ENCODE measurements around the gene OR52E8.

OR52E8 gene

GRCh38 chr11:5857590-5857989, at the start of gene OR52E8:
Gene OR52E8, minus strand, starts transcription at chr11:5857690. Its CDS starts 0 bp downstream, at chr11:5857690.
- DNase-seq (ENCODE audit: low spot score): no peak

DNA sequence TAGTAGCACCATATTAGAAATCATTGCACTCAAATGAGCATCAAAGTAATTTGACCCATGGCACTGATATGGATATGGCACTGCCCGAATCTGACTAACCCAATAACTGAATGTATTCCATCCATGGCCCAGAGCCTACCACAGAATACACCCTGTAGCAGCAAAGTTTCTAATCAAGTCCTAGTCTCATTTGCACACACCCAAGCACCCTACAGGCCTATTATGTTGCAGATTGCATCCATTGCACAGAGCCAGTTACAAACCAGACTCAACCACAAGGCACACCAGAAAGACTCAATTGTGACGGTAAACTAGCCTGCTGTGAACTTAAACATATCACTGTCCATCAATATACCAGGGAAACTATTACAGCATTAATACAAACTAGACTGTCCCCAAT, 42.0 kb upstream of the OR52E8 start:
- DNase-seq (ENCODE audit: low spot score): no peak

GRCh38 chr11:5892908-5893307, 35.4 kb upstream of the OR52E8 start, which contains the start of gene OR52E5:
Gene OR52E5, plus strand, starts transcription at chr11:5893208. Its CDS starts 7,569 bp downstream, at chr11:5900777.
- DNase-seq (ENCODE audit: low spot score): no peak

GRCh38 chr11:5891216-5891800, 33.8 kb upstream of the OR52E8 start:
- DNase-seq (ENCODE audit: low spot score): no peak

GRCh38 chr11:5887661-5888060, 30.2 kb upstream of the OR52E8 start:
- DNase-seq (ENCODE audit: low spot score): no peak

DNA sequence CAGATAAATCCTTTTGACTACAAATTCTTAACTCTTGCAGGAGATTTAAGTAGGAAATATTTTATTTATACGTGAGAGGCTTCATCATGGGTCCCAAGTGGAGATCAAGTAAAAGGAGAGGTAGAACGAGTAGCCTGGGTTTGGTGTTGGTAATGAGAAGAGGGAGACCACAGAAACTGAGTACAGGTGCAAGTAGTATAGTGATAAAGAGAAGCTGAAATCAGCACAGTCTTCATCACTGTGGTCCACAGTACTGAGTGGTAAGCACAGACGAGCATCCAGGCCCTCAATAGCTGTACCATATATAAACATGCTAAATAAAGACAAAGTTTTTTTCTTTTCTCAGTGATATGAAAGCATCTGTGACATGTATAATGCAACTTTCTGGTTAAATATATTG, 29.7 kb upstream of the OR52E8 start:
- no peak for DNase-seq (ENCODE audit: low spot score)

DNA sequence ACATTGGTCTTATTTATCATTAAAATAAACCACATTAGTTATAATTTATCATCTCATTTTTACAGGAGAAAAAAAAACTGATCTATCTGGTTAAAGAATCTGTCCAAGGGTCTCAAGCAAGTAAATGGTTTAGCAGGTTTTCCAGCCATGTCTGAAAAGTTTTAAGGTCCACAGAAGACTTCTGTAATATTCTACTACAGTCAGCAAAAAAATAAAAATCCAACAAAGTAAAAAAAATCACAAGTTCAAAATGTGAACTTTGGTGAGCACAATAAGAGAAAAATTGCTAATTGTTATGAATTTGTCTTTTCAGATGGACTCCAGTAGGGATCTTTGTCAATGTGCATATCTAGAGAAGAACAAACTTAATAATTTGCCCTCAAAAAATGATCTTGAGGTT, 24.3 kb upstream of the OR52E8 start:
- DNase-seq (ENCODE audit: low spot score): no peak

DNA sequence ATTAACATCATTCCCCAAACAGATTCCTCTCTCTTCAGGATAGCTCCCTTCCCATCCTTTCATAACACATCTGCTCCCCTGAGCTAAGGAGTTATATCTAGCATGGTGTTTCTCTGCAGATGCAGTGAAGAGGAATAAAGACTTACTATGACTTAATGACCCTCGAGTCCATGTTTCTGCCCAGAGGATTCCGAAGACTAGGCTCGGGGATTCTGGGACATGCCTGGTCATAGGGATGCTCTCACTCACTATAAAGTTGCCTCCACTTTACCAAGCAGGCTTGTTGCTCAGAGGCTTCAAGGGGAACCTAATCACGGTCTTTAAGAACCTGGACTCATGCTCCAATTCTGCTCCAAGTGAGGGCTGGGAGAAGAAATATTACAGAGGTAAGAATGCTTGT, 22.8 kb upstream of the OR52E8 start, which contains the start of gene OR52E4:
Gene OR52E4 (plus strand): TSS at position 301 of the 400 bp plus-strand sequence. CDS start 3,664 bp downstream, outside the sequence.
- no peak for DNase-seq (ENCODE audit: low spot score)

DNA sequence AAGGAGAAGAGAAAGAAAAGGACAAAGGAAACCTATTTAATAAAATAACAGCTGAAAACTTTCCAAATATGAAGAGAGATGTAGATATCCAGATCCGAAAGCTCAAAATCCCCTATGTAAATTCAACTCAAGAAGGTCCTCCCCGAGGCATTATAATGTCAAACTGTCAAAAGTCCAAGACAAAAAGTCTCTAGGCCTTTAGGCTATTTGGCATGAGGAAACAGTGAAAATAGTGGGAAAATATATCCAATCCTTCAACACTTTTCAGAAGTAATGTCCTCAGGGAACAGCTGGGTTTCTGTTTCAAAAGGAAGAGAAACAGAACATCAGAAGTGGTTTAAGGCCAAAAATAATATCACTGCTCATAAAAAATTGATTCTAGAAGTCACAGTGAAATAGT, 21.1 kb upstream of the OR52E8 start:
- DNase-seq (ENCODE audit: low spot score): no peak

- no peak for DNase-seq (ENCODE audit: low spot score)
These were observed 8.3 kb upstream of the OR52E8 start for GRCh38 chr11:5865826-5866225.

- DNase-seq (ENCODE audit: low spot score): no peak
These were observed 6.5 kb downstream of the OR52E8 start for GRCh38 chr11:5851002-5851401.

DNA sequence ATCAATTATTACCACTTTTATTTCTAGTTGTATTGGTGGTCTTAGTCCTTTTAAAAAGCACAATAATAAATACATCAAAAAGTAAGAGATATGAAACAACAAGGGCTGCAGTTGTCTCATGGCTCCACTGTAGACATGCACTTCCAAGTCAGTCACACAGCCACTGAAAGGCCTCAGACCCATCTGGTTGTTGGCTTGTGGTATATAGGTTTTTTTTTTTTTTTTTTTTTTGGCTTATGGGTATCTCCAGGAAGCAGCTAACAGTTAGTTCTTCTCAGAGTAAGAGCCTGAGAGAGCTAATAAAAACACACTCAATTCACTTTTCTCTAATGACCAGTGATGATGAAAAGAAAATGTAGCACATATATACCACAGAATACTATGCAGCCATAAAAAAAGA, 9.8 kb downstream of the OR52E8 start:
- no peak for DNase-seq (ENCODE audit: low spot score)

GRCh38 chr11:5846701-5847100, 10.8 kb downstream of the OR52E8 start:
- no peak for DNase-seq (ENCODE audit: low spot score)

- DNase-seq (ENCODE audit: low spot score): no peak
These were observed 15.7 kb downstream of the OR52E8 start, which contains the start of gene OR52E6 for GRCh38 chr11:5841797-5842196. Gene OR52E6, minus strand, starts transcription at chr11:5841897. Its CDS starts 0 bp downstream, at chr11:5841897.

DNA sequence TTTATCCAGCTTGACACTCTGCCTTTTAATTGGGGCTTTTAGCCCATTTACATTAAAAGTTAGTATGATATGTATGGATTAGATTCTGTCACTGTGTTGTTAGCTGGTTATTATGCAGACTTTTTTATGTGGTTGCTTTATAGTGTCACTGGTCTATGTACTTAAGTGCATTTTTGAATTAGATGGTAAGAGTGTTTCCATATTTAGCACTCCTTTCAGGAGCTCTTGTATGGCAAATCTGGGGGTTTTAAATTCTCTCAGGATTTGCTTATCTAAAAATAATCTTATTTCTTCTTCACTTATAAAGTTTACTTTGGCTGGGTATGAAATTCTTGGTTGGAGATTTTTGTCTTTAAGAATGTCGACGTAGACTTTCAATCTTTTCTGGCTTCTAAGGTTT, 19.8 kb downstream of the OR52E8 start:
- DNase-seq (ENCODE audit: low spot score): no peak

GRCh38 chr11:5833446-5833845, 24.0 kb downstream of the OR52E8 start:
- DNase-seq (ENCODE audit: low spot score): no peak

DNA sequence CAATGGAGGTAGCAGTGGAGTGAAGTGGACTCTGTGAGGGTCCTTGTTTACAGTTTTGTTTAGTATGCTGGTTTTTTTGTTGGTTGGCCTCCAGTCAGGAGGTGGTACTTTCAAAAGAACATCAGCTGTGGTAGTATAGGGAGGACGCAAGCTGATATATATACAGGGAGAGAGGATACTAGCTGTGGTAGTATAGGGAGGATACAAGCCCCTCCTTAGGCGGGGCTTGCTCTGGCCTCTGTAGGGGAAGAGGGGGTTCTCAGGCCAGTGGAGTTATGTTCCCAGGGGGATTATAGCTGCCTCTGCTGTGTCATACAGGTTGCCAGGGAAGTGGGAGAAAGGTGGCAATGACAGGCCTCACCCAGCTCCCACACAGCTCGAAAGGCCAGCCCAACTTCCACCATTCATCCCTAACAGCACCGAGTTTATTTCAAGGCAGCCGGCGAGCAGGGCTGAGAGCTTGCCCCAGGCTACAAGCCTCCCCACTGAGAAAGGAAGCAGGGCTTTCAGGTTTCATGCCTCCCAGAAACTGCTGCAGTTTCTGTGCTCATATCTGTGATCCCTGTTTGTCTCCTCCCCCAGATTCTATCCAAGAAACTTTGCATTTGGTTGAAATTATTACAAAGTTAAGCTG, 26.2 kb downstream of the OR52E8 start:
- DNase-seq (ENCODE audit: low spot score): no peak

DNA sequence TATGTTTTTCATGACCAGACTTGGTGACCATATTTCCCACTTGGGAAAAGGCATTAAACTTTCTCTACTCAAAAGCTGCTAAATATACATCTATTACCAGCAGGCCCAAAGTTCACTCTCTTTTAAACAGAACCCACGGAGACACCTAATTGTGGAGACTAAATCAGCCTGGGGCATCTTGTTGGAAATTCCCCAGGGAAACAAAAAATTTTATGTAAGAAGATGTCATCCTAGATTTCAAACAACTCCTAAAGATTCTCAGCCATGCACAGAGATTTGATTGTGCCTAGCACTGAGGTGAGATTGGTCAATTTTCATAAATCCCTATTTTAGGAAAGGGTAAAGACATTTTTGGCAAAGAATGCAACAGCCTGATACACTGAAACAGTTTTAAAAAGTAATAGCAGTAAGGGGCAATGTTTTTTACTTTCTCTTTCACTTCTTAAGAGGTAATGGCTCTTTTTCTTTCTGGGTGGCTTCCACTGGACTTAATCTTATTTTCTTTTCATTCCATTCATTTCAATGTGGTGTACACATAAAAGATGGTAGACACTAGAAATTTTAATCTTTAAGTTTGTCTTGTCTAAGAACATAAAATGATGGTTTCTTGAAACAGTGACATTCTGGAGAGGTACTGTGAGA, 39.1 kb downstream of the OR52E8 start:
- no peak for DNase-seq (ENCODE audit: low spot score)

- DNase-seq (ENCODE audit: low spot score): no peak
These were observed 42.0 kb downstream of the OR52E8 start for GRCh38 chr11:5815534-5815933.

DNA sequence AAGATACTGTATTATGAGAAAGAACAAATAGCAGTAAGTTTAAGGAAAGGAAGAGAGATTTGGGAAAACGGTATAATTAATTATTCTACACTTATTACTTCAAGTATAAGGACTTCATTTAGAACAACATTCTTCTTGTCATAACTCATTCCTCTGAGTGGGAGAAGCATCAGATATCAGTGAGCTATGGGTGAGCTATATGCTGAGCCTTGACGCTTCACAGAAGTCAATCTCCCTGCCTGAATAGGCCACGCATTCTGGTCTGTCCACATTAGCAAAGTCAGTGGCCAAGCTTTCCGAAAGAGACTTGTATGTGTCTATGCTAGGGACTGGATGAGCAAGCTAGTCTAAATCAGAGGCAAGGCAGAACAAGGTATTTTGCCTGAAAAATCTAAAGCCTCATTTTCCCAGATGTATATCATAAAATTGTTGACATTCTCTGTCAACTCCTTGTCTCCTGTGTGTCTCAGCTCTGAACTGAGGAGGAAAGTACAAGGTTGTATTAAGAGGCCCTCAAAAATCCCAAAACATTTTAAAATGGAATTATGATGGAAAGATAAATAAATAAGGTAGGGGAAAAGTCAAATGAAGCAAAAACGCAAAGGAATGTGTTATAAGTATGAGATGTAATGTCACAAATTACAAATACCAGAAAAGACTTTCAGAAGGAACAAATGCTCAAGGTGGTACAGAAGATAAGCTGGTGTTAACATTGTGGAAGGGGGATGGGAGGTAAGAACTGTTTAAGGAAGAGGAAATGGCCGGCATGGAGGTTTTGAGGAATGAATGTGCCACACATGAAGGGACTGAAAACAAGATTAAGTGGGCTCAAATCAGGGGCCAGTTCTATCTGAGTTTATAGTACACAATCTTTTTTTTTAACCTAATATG, 47.3 kb downstream of the OR52E8 start:
- no peak for DNase-seq (ENCODE audit: low spot score)

- no peak for DNase-seq (ENCODE audit: low spot score)
These were observed 48.4 kb downstream of the OR52E8 start for GRCh38 chr11:5809122-5809519.

DNA sequence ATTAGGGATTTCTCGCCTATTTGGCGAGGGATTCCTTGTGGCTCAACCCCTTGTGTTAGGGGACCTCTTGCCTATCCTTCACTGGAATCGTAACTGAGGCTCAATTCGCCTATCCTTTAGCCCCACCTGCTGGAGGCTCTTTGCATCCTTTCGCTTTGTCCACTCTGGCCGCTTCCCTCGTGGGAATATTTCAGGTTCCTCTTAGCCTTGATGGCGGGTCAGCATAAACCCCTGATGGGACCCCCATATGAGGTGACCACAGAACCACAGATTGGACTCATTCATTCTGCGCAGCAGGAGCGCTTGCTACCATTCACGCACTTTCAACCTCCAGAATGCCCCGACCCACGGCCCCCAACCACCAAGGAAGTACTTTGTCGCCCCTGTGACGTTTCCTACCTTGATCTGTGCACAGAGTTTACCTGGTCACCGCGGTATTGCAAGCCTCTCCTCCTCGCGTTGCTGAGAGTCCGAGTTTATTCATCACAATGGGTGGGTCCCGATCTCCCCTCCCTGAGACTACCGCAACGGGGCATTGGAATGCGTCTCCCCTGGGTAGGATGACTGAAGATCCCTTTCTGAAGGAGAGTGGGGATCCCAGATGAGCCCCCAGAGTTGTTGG, 48.9 kb downstream of the OR52E8 start, which contains the start of gene OR52N2:
Gene OR52N2 (plus strand): TSS at position 425 of the 622 bp plus-strand sequence. CDS start 11,412 bp downstream, outside the sequence.
- peak; percentile 33 for DNase-seq (ENCODE audit: low spot score)
